ENCODE measurements around the gene GALNT12. TPM values are rescaled to one million over a fixed set of nuclear protein-coding genes. Genes with fewer than 3 reads are reported as not detected.

Gene GALNT12
- total RNA-seq, 4 donors from 2014 or later = 0.55 to 1.6 (median 1.1) TPM

- intact Hi-C loops (cut with DNase I; ENCODE audit: low total_unique reads) = loop anchor here (10.0 kb wide), 2 partner anchors 460 to 850 kb away; partner anchors contain the start of gene TRMO
- Histone ChIP-seq H3K27ac (no peak overlapping the region), H3K27me3 (no peaks in the 10 kb centered on the region), H3K36me3 (peaks cover 0 to 28% of the 10 kb centered on the region in 2 donors), H3K4me3 (no peak overlapping the region), H3K4me1 (no peaks in the 10 kb centered on the region), H3K9me3 (no peaks in the 10 kb centered on the region)
- DNase-seq (no peak), ATAC-seq (no peak)
- in situ Hi-C loops (cut with MboI; ENCODE audit: low sequenced_read_pairs in 4 of 4) = loop anchor here (5.0 to 25.0 kb wide), 5 partner anchors 457 to 862 kb away; partner anchors contain the start of genes NANS (in 1 of the 4) and TRMO (in 1 of the 4)
- TF ChIP-seq CTCF (IDR thresholded peaks at IDR 0.05 in 4 of 5, conservative IDR thresholded peaks at IDR 0.05 in 1 of 5) (peak in 2 of 5 experiments; percentile 10 to 37), POLR2A (IDR thresholded peaks at IDR 0.05) (no peak)
These were observed 32.7 kb upstream of the GALNT12 start for GRCh38 chr9:98774746-98775145.

GRCh38 chr9:98775831-98776441, 31.5 kb upstream of the GALNT12 start:
- TF ChIP-seq POLR2A (IDR thresholded peaks at IDR 0.05) = no peak
- peak in 4 of 5 experiments; percentile 15 to 59 (median 46) for TF ChIP-seq CTCF (IDR thresholded peaks at IDR 0.05 in 4 of 5, conservative IDR thresholded peaks at IDR 0.05 in 1 of 5)
- no peak overlapping the region for H3K27ac ChIP-seq
- DNase-seq = no peak
- H3K9me3 ChIP-seq = no peaks in the 10 kb centered on the region
- ATAC-seq = peak in 1 of 2 donors; percentile 53
- peaks cover 0 to 24% of the 10 kb centered on the region in 2 donors for H3K36me3 ChIP-seq
- in situ Hi-C loops (cut with MboI; ENCODE audit: low sequenced_read_pairs in 4 of 4) = loop anchor here in 2 of 4 donors (10.0 to 25.0 kb wide), 3 partner anchors 461 to 864 kb away; partner anchors contain the start of genes NANS (in 1 of the 2) and TRMO (in 1 of the 2)
- no peaks in the 10 kb centered on the region for H3K4me1 ChIP-seq
- intact Hi-C loops (cut with DNase I; ENCODE audit: low total_unique reads) = loop anchor here (10.0 kb wide), 2 partner anchors 461 to 851 kb away; partner anchors contain the start of gene TRMO
- no peak overlapping the region for H3K4me3 ChIP-seq
- H3K27me3 ChIP-seq = no peaks in the 10 kb centered on the region

DNA sequence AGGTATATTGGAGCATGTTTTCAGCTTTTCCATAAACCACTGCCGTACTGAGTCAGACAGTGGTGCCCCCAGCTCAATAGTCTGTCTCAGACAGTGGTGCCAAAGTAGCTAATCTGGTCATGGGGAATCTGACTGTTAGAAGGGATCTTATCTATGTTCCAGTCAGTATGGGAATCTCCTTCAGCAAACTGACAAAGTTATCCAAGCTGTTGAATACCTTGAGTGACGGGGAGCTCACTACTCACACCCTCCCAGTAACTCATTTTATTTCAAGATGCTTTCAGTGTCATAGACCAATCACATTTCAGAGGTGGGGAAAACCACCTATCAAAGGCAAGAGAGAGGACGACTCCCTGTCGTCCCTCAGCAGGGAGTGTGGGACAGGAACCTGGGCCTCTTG, 29.9 kb upstream of the GALNT12 start:
- TF ChIP-seq POLR2A (IDR thresholded peaks at IDR 0.05) (no peak), CTCF (IDR thresholded peaks at IDR 0.05 in 4 of 5, conservative IDR thresholded peaks at IDR 0.05 in 1 of 5) (no peak)
- ATAC-seq = no peak
- no peak for DNase-seq
- Histone ChIP-seq H3K4me3 (no peak overlapping the region), H3K36me3 (peaks cover 0 to 22% of the 10 kb centered on the region in 2 donors), H3K9me3 (no peaks in the 10 kb centered on the region), H3K4me1 (no peaks in the 10 kb centered on the region), H3K27me3 (no peaks in the 10 kb centered on the region), H3K27ac (no peak overlapping the region)
- intact Hi-C loops (cut with DNase I; ENCODE audit: low total_unique reads) (loop anchor here (10.0 kb wide), 2 partner anchors 463 to 853 kb away; partner anchors contain the start of gene TRMO), in situ Hi-C loops (cut with MboI; ENCODE audit: low sequenced_read_pairs in 4 of 4) (loop anchor here in 2 of 4 donors (10.0 to 25.0 kb wide), 3 partner anchors 463 to 865 kb away; partner anchors contain the start of genes NANS (in 1 of the 2) and TRMO (in 1 of the 2))

DNA sequence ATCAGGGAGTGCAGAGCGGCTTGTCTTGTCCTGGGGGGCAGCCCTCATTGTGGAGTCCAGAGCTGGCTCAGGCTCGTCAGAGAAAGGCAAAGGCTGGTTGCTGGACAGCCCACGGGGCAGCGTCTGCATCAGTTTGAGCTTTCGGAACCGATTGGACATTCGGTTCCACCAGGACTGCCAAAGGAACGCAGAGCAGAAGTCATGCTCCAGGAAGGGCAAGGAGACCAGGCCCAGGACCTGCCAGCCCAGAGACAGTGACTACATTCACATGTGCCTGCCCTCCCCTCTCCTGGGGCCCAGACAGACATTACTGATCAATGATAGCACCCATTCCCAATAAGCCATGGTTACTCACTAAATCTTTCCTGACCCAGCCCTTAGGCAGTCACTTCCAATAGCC, 29.2 kb upstream of the GALNT12 start:
- Histone ChIP-seq H3K4me1 (no peaks in the 10 kb centered on the region), H3K36me3 (peaks cover 0 to 21% of the 10 kb centered on the region in 2 donors), H3K27me3 (no peaks in the 10 kb centered on the region), H3K9me3 (no peaks in the 10 kb centered on the region), H3K27ac (no peak overlapping the region), H3K4me3 (no peak overlapping the region)
- intact Hi-C loops (cut with DNase I; ENCODE audit: low total_unique reads) (loop anchor here (10.0 kb wide), 2 partner anchors 463 to 853 kb away; partner anchors contain the start of gene TRMO), in situ Hi-C loops (cut with MboI; ENCODE audit: low sequenced_read_pairs in 4 of 4) (loop anchor here in 2 of 4 donors (10.0 to 25.0 kb wide), 3 partner anchors 463 to 866 kb away; partner anchors contain the start of genes NANS (in 1 of the 2) and TRMO (in 1 of the 2))
- TF ChIP-seq CTCF (IDR thresholded peaks at IDR 0.05 in 4 of 5, conservative IDR thresholded peaks at IDR 0.05 in 1 of 5) = no peak
- TF ChIP-seq POLR2A (IDR thresholded peaks at IDR 0.05) = no peak
- no peak for DNase-seq
- ATAC-seq = no peak

Data from gastrocnemius medialis (tissue), 4 donors.